ENCODE data around the gene KREMEN1. TPM values are rescaled to one million over a fixed set of nuclear protein-coding genes. Genes with fewer than 3 reads are reported as not detected.

KREMEN1 gene
- total and polyA plus RNA-seq, 7 donors = 7.7 to 68.2 (median 17.5) TPM

DNA sequence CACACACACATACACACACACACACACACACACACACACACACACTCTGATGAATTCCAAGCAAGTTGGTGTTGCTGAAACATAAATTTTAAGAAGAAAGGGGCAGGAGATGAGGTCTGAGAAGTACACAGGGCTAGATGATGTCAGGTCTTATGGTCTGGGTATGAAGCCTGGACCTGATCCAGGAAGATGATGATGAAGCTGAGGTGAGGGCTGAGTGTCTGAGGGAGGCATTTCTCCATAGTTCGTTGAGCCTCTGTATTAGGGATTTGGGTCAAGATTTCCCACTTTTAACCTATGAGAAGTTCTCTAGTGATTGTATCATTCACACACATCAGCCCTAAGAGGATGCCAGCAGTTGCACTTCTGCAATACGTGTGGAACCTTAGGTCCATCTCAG lies 32.6 kb downstream of the KREMEN1 start:
- 42 to 55% (median 42%) methylated on average over 2 of the region's 2 CpGs for WGBS, 3 donors
- Histone ChIP-seq H3K4me3 (no peak overlapping the region), H3K27ac (no peak overlapping the region), H3K4me1 (no peaks in the 10 kb centered on the region), H3K36me3 (ENCODE audit: insufficient read depth in 1 of 2, low read depth in 1 of 2) (no peaks in the 10 kb centered on the region), H3K9me3 (no peaks in the 10 kb centered on the region), H3K27me3 (ENCODE audit: insufficient read depth in 3 of 3, low read length in 2 of 3) (no peaks in the 10 kb centered on the region)
- intact Hi-C loops (cut with DNase I) = no loop called here
- TF ChIP-seq, protein P1, sequence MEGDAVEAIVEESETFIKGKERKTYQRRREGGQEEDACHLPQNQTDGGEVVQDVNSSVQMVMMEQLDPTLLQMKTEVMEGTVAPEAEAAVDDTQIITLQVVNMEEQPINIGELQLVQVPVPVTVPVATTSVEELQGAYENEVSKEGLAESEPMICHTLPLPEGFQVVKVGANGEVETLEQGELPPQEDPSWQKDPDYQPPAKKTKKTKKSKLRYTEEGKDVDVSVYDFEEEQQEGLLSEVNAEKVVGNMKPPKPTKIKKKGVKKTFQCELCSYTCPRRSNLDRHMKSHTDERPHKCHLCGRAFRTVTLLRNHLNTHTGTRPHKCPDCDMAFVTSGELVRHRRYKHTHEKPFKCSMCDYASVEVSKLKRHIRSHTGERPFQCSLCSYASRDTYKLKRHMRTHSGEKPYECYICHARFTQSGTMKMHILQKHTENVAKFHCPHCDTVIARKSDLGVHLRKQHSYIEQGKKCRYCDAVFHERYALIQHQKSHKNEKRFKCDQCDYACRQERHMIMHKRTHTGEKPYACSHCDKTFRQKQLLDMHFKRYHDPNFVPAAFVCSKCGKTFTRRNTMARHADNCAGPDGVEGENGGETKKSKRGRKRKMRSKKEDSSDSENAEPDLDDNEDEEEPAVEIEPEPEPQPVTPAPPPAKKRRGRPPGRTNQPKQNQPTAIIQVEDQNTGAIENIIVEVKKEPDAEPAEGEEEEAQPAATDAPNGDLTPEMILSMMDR (IDR thresholded peaks at IDR 0.05) = no peak
- ATAC-seq = no peak
- DNase-seq = no peak

DNA sequence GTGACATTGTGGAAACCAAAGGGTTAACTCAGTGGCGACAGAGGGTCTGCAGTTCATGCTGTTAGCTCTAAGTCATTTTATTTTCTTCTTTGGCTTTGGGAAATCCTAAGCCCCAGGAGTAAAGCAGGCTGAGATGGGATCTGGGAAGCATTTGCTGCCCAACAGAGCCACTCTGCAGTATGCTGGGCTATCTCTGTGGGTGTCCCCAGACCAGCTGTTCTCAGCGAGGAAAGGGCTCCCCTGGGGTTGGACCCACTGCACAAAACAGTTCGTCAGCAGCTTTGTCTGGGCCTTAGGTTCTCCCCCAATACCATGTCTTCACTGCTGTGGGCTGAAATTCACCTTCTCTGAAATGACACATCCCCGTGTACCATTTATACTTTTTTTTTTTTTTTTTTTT lies 34.0 kb downstream of the KREMEN1 start:
- H3K27ac ChIP-seq = no peak overlapping the region
- H3K36me3 ChIP-seq (ENCODE audit: insufficient read depth in 1 of 2, low read depth in 1 of 2) = no peaks in the 10 kb centered on the region
- intact Hi-C loops (cut with DNase I) = no loop called here
- no peak overlapping the region for H3K4me3 ChIP-seq
- DNase-seq (no peak), ATAC-seq (no peak)
- TF ChIP-seq, protein P1 (IDR thresholded peaks at IDR 0.05) = no peak
- H3K4me1 ChIP-seq = no peaks in the 10 kb centered on the region
- no peaks in the 10 kb centered on the region for H3K27me3 ChIP-seq (ENCODE audit: insufficient read depth in 3 of 3, low read length in 2 of 3)
- WGBS, 3 donors = 42 to 56% (median 48%) methylated on average over 4 of the region's 4 CpGs
- no peaks in the 10 kb centered on the region for H3K9me3 ChIP-seq

DNA sequence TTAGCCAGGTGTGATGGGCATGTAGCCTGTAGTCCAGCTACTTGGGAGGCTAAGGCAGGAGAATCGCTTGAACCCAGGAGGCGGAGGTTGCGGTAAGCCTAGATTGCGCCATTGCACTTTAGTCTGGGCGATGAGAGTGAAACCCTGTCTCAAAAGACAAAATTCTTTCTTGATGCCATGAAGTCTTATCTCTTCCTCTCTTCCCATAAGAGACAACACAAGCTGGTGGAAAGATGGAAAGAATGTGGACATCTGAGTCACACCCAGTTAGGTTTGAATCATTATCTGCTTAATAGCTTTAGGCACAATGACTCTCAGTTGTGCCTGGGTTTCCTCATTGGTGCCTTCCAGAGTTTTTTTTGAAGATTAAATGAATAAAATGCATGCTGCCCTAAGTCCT lies 35.3 kb downstream of the KREMEN1 start:
- no peaks in the 10 kb centered on the region for H3K36me3 ChIP-seq (ENCODE audit: insufficient read depth in 1 of 2, low read depth in 1 of 2)
- TF ChIP-seq, protein P1 (IDR thresholded peaks at IDR 0.05) = no peak

DNA sequence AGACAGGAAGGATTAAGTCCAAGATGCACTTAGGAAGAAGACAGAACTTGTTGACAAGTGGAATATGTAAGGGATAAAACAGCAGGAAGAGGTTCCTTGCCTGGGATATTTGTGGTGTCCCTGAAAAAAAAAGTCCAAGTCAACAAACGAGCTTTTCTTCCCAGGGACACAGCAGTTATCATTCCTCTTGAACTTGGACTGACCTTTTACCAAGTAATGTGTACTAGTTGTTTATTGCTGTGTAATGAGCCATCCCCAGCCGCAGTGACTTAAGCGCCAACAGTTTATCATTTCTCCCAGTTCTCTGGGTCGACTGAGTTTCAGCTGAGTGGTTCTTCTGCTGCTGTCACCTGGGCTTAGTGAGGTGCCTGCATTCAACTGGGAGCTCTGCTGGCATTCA lies 37.0 kb downstream of the KREMEN1 start:
- no peaks in the 10 kb centered on the region for H3K36me3 ChIP-seq (ENCODE audit: insufficient read depth in 1 of 2, low read depth in 1 of 2)
- no peaks in the 10 kb centered on the region for H3K9me3 ChIP-seq
- no peak overlapping the region for H3K4me3 ChIP-seq
- WGBS, 3 donors = 57 to 74% (median 63%) methylated on average over 4 of the region's 4 CpGs
- TF ChIP-seq, protein P1 (IDR thresholded peaks at IDR 0.05) = no peak
- ATAC-seq (no peak), DNase-seq (no peak)
- H3K4me1 ChIP-seq = no peaks in the 10 kb centered on the region
- H3K27me3 ChIP-seq (ENCODE audit: insufficient read depth in 3 of 3, low read length in 2 of 3) = no peaks in the 10 kb centered on the region
- intact Hi-C loops (cut with DNase I) = no loop called here
- no peak overlapping the region for H3K27ac ChIP-seq

More for the DNA sequence above, 35.3 kb downstream of the KREMEN1 start:
- H3K9me3 ChIP-seq = no peaks in the 10 kb centered on the region
- intact Hi-C loops (cut with DNase I) = no loop called here
- H3K27me3 ChIP-seq (ENCODE audit: insufficient read depth in 3 of 3, low read length in 2 of 3) = no peaks in the 10 kb centered on the region
- WGBS, 3 donors = 97% methylated on average over 5 of the region's 5 CpGs
- ATAC-seq (no peak), DNase-seq (no peak)
- no peak overlapping the region for H3K4me3 ChIP-seq
- H3K4me1 ChIP-seq = no peaks in the 10 kb centered on the region
- no peak overlapping the region for H3K27ac ChIP-seq

DNA sequence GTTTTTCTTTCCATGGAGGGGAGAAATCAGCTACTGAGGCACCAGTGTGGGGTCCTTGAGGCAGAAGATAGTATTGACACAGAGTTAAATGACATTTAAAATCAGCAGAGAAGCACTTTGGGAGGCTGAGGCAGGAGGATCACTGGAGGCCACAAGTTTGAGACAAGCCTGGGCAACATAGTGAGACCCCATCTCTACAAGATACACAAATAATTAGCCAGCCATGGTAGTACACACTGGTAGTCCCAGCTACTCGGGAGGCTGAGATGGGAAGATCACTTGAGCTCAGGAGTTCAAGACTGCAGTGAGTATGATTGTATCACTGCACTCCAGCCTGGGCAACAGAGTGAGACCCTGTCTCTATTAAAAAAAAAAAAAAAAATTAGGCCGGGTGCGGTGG lies 38.1 kb downstream of the KREMEN1 start:
- ATAC-seq = no peak
- no peaks in the 10 kb centered on the region for H3K36me3 ChIP-seq (ENCODE audit: insufficient read depth in 1 of 2, low read depth in 1 of 2)
- TF ChIP-seq, protein P1 (IDR thresholded peaks at IDR 0.05) = no peak
- no peaks in the 10 kb centered on the region for H3K27me3 ChIP-seq (ENCODE audit: insufficient read depth in 3 of 3, low read length in 2 of 3)
- intact Hi-C loops (cut with DNase I) = no loop called here
- H3K4me1 ChIP-seq = no peaks in the 10 kb centered on the region
- H3K27ac ChIP-seq = no peak overlapping the region
- H3K4me3 ChIP-seq = no peak overlapping the region
- 94 to 98% (median 96%) methylated on average over 1 to 3 of the region's 3 CpGs for WGBS, 3 donors
- H3K9me3 ChIP-seq = no peaks in the 10 kb centered on the region
- DNase-seq = no peak
